DMS153 treated with DMSO at 0.1 percent for 48 hours (cell line): Measurements from ENCODE around the gene MAFB.

Experiments used
- DNase-seq: peaks from one replicate; lab custom pipeline; 2025; ENCODE audit not compliant: unreplicated experiment; lab: John Stamatoyannopoulos, UW

Gene MAFB

GRCh38 chr20:40703975-40704530, 15.0 kb upstream of the MAFB start:
- peak; percentile 9 for DNase-seq

- DNase-seq: no peak
Observed at GRCh38 chr20:40702504-40702903, 13.5 kb upstream of the MAFB start.

DNA sequence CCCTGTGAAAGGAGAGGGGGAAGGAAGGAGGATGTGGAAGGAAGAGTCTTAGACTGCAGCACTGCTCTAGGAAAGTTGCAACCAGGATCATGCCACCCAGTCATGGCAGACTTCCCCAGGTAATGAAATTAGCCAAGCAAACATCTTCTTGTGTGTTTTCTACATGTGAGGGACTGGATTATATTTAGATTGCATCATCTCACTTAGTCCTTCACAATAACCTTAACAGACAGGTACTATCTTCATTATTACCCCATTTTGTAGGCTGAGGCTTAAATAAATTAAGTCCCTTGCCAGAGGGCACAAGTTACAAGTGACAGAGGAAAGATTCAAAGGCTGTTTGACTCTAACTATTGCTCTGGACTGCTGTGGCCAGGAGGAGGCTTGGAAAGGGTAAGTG, 9.7 kb upstream of the MAFB start:
- DNase-seq: no peak

- no peak for DNase-seq
Observed at GRCh38 chr20:40698281-40698680, 9.2 kb upstream of the MAFB start.

- no peak for DNase-seq
Observed at GRCh38 chr20:40697541-40697940, 8.5 kb upstream of the MAFB start.

- no peak for DNase-seq
Observed at GRCh38 chr20:40695214-40695613, 6.2 kb upstream of the MAFB start.

GRCh38 chr20:40694246-40694645, 5.2 kb upstream of the MAFB start:
- no peak for DNase-seq

- no peak for DNase-seq
Observed at GRCh38 chr20:40692240-40693011, 3.4 kb upstream of the MAFB start.

- DNase-seq: no peak
Observed at GRCh38 chr20:40691566-40692239, 2.7 kb upstream of the MAFB start.

DNA sequence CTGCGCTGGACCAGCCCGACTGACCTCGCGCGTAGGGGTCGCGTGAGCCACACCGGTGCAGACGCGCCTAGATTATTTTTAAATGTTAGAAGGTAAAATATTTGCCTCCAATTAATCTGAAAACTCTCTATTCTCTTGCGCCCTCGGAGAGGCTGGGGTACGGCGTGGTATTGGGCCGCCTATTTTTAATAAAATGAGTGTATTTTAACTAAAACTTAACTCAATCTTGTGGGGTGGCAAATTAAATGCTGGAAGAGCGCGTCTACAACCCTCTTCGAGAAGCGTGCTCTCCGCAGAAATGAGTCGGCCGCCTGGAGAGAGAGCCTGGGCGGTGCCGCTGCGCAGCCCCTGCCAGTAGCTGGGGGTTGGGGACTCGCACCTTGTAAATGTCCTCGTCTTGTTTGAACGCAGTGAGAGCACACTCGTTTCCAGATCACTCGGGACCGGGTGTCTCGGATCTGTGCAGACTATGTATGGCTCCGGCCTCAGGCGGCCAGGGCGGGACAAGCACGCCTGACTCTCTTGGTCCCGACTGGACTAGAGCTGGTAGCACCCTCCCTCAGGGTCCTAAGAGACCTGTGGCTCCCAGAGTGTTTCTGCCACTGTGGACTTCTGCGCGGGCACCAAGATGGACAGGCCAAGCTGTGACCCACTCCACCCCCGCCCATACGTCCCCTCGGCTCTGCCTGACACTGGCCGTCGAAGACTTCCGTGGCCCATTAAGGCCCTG, 2.0 kb upstream of the MAFB start:
- no peak for DNase-seq

- DNase-seq: peak; percentile 54
Observed at GRCh38 chr20:40689943-40690835, 1.2 kb upstream of the MAFB start.

DNA sequence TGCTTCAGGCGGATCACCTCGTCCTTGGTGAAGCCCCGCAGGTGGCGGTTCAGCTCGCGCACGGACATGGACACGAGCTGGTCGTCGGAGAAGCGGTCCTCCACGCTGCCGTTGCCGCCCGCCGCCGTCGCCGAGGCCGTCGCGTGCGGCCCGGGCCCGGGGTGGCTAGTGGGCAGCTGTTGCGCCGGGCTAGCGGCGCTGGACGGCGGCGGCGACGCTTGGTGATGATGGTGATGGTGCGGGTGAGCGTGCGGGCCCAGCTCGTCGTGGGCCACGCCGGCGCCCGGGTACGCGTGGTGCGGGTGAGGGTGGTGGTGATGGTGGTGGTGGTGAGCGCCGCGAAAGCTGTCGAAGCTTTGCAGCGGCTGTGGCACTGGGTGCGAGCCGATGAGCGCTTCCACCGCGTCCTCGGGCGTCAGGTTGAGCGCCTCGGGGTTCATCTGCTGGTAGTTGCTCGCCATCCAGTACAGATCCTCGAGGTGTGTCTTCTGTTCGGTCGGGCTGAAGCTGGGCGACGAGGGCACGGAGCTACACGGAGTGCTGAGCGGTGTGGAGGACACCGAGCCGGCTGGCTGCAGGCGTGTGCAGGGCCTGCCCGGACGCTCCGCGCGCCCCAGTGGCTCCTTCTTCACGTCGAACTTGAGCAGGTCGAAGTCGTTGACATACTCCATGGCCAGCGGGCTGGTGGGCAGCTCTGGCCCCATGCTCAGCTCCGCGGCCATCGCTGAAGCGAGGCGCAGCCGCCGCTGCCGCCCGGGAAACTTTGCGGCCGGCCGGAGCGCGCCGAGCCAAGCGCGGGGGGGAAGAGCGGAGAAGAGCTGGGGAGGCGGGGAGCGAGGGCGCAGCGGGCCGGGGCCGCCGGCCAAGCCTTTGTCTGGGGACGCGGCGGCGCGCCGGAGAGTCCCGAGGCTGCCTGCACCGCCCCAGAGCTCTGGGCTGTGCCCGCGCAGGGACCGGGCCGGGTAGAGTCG, 622 bp downstream of the MAFB start:
- no peak for DNase-seq

GRCh38 chr20:40687384-40688128, 1.5 kb downstream of the MAFB start:
- DNase-seq: no peak

DNA sequence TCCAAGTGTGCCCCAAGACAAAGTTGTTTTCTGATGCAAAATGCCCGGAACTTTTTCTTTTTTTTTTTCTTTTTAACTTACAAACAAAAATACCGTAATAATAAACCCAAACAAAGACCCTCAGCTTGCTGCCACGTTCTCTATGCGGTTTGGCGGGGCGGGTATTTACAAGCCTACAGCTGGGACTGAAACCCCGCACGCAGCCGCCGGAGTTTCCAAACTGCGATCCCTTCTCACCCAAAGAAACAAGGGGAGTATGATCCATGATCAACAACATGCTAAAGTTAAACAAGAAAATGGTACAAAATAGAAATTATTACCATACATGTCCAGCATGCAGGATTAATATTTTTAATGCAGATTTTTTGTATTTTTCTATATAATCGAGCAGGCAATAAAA, 2.1 kb downstream of the MAFB start:
- no peak for DNase-seq

- DNase-seq: no peak
Observed at GRCh38 chr20:40686434-40686882, 2.6 kb downstream of the MAFB start.

GRCh38 chr20:40685349-40685748, 3.7 kb downstream of the MAFB start:
- no peak for DNase-seq

GRCh38 chr20:40683894-40684268, 5.2 kb downstream of the MAFB start:
- DNase-seq: no peak

GRCh38 chr20:40683221-40683893, 5.7 kb downstream of the MAFB start:
- DNase-seq: no peak
